Measurements from ENCODE around the gene COLGALT1. TPM values are rescaled to one million over a fixed set of nuclear protein-coding genes. Genes with fewer than 3 reads are reported as not detected.

Gene COLGALT1
- total RNA-seq, 1 donor from 2014 or later: 80.3 TPM

DNA sequence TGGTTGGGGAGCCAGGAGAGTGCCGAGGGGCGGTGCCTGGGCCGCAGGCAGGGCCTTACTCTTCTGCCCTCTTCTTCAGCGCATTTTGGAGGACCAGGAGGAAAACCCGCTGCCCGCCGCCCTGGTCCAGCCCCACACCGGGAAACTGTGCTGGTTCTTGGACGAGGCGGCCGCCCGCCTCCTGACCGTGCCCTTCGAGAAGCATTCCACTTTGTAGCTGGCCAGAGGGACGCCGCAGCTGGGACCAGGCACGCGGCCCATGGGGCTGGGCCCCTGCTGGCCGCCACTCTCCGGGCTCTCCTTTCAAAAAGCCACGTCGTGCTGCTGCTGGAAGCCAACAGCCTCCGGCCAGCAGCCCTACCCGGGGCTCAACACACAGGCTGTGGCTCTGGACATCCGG lies 34.6 kb upstream of the COLGALT1 start:
- intact Hi-C loops (cut with micrococcal nuclease): loop anchor here (10.0 kb wide), 2 partner anchors 574 to 654 kb away; partner anchors contain the start of genes IFI30 and MAST3
- ChIA-PET CTCF (no interaction called here), POLR2A (interaction anchor here (0.6 to 12.8 kb wide), 6 partner anchors 8 to 148 kb away, joined by 3 to 347 read pairs (median 6); partner anchors contain the start of gene PGLS)
- H3K36me3 Mint-ChIP-seq (ENCODE audit: low read depth): peaks cover 35% of the 10 kb centered on the region
- TF ChIP-seq CTCF (IDR thresholded peaks at IDR 0.05): no peak
- no peak overlapping the region for H3K4me3 Mint-ChIP-seq
- no peak overlapping the region for H3K27ac Mint-ChIP-seq
- DNase-seq: no peak
- H3K9me3 Mint-ChIP-seq: no peaks in the 10 kb centered on the region
- H3K4me1 Mint-ChIP-seq: peaks cover 54% of the 10 kb centered on the region
- no peak for ATAC-seq (ENCODE audit: low read depth)
- no peaks in the 10 kb centered on the region for H3K27me3 Mint-ChIP-seq

GRCh38 chr19:17522988-17523872 lies 32.2 kb upstream of the COLGALT1 start:
- no peaks in the 10 kb centered on the region for H3K27me3 Mint-ChIP-seq
- no peaks in the 10 kb centered on the region for H3K9me3 Mint-ChIP-seq
- intact Hi-C loops (cut with micrococcal nuclease): loop anchor here (1.0 to 10.0 kb wide), 7 partner anchors 11 to 652 kb away; partner anchors contain the start of genes COLGALT1, IFI30 and MAST3
- H3K4me3 Mint-ChIP-seq: peak overlapping the region; percentile 76
- ChIA-PET CTCF (interaction anchor here (1.4 to 2.9 kb wide), 4 partner anchors 9 to 336 kb away, joined by 3 to 13 read pairs (median 4); partner anchors contain the start of genes PGLS and RPL18A), POLR2A (interaction anchor here (0.5 to 12.8 kb wide), 17 partner anchors 9 to 758 kb away, joined by 3 to 347 read pairs (median 6); partner anchors contain the start of genes BST2, FCHO1, JAK3 and JUND)
- H3K36me3 Mint-ChIP-seq (ENCODE audit: low read depth): peaks cover 28% of the 10 kb centered on the region
- DNase-seq (peak; percentile 79), ATAC-seq (ENCODE audit: low read depth) (peak; percentile 77)
- H3K4me1 Mint-ChIP-seq: peaks cover 67% of the 10 kb centered on the region
- no peak for TF ChIP-seq CTCF (IDR thresholded peaks at IDR 0.05)
- peak overlapping the region; percentile 94 for H3K27ac Mint-ChIP-seq

DNA sequence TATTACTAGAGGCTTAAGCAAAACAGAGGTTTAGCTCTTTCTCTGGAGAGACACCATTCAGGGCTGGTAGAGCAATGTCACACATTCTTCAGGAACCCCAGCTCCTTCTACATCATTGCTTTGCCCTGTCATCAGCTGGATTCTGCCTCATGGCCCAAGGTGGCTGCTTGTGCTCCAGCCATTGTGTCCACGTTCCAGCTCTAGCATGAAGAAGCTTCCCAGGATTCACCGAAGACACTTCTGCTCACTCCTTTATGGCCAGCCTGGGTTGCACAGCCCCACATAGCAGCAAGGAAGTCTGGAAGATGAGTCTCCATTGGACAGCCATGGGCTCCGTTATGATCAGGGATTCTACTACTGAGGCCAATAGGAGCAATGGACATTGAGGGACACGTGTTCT lies 30.8 kb upstream of the COLGALT1 start:
- Mint-ChIP-seq H3K9me3 (peaks cover 5% of the 10 kb centered on the region), H3K27me3 (no peaks in the 10 kb centered on the region), H3K27ac (peak overlapping the region; percentile 94), H3K4me1 (peaks cover 79% of the 10 kb centered on the region), H3K4me3 (peak overlapping the region; percentile 28), H3K36me3 (ENCODE audit: low read depth) (peaks cover 36% of the 10 kb centered on the region)
- ChIA-PET CTCF (interaction anchor here (0.9 kb wide), 1 partner anchor 11 kb away, joined by 3 read pairs; no protein-coding TSS in a partner anchor), POLR2A (interaction anchor here (0.5 to 12.8 kb wide), 6 partner anchors 13 to 1412 kb away, joined by 3 to 347 read pairs (median 22); partner anchors contain the start of genes PGLS and SLC27A1)
- no peak for TF ChIP-seq CTCF (IDR thresholded peaks at IDR 0.05)
- ATAC-seq (ENCODE audit: low read depth) (no peak), DNase-seq (no peak)
- intact Hi-C loops (cut with micrococcal nuclease): loop anchor here (5.0 to 10.0 kb wide), 3 partner anchors 48 to 650 kb away; partner anchors contain the start of genes IFI30 and MAST3

DNA sequence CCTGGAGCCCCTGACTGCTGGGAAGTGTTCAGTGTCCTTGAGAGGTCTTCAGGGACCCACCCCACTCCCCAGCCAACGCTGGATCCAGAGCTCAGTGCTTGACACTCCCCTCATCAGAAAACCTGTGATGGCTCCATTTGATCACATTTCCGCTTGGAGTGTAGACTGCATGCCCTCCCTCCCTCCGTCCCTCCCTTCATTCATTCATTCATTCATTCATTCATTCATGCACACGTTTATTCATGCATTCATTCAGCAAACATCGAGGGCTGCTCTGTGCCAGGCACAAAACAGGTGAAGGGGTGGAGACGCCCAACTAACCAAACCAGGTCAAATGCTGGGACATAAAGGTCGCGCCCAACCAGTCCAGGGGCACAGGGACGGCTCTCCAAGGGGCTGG lies 30.3 kb upstream of the COLGALT1 start:
- no peak for DNase-seq
- ChIA-PET CTCF (no interaction called here), POLR2A (interaction anchor here (1.3 to 12.8 kb wide), 4 partner anchors 13 to 55 kb away, joined by 3 to 347 read pairs (median 168); partner anchors contain the start of genes PGLS and SLC27A1)
- Mint-ChIP-seq H3K27ac (peak overlapping the region; percentile 94), H3K4me1 (peaks cover 79% of the 10 kb centered on the region), H3K4me3 (peak overlapping the region; percentile 90), H3K27me3 (no peaks in the 10 kb centered on the region), H3K36me3 (ENCODE audit: low read depth) (peaks cover 37% of the 10 kb centered on the region), H3K9me3 (peaks cover 5% of the 10 kb centered on the region)
- intact Hi-C loops (cut with micrococcal nuclease): loop anchor here (5.0 to 10.0 kb wide), 3 partner anchors 47 to 650 kb away; partner anchors contain the start of genes IFI30 and MAST3
- ATAC-seq (ENCODE audit: low read depth): no peak
- no peak for TF ChIP-seq CTCF (IDR thresholded peaks at IDR 0.05)

All from activated B cell treated with CpG ODN at 0.5 μM for 24 hours (primary cell).